ENCODE results near the gene ZDHHC9. TPM values are rescaled to one million over a fixed set of nuclear protein-coding genes. Genes with fewer than 3 reads are reported as not detected.

Gene ZDHHC9
- total RNA-seq, 4 donors from 2014 or later = 23.4 to 61.0 (median 31.7) TPM

DNA sequence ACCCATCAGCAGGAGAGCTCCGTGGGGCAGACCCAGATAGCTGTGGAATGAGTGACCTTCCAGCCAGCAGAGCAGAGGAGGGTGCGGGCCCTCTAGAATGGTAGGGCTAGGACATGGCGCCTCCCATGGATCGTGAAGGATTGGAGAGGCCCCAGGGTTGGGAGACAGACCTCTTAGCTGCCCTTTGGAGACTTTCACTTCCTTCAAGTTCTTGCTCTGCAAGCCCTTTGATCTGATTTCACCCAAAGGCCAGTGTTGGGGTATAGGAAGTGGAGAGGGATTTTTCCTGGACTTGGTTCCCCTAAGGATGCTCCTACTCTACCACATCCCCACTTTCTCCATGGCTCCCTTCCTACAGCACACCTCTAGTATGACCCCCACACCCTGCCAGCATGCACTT, 61.0 kb downstream of the ZDHHC9 start:
- TF ChIP-seq, protein P1, sequence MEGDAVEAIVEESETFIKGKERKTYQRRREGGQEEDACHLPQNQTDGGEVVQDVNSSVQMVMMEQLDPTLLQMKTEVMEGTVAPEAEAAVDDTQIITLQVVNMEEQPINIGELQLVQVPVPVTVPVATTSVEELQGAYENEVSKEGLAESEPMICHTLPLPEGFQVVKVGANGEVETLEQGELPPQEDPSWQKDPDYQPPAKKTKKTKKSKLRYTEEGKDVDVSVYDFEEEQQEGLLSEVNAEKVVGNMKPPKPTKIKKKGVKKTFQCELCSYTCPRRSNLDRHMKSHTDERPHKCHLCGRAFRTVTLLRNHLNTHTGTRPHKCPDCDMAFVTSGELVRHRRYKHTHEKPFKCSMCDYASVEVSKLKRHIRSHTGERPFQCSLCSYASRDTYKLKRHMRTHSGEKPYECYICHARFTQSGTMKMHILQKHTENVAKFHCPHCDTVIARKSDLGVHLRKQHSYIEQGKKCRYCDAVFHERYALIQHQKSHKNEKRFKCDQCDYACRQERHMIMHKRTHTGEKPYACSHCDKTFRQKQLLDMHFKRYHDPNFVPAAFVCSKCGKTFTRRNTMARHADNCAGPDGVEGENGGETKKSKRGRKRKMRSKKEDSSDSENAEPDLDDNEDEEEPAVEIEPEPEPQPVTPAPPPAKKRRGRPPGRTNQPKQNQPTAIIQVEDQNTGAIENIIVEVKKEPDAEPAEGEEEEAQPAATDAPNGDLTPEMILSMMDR (IDR thresholded peaks at IDR 0.05; ENCODE audit: low read depth) = no peak

GRCh38 chrX:129781680-129782495, 61.8 kb downstream of the ZDHHC9 start:
- TF ChIP-seq, protein P1 (IDR thresholded peaks at IDR 0.05; ENCODE audit: low read depth) = no peak

DNA sequence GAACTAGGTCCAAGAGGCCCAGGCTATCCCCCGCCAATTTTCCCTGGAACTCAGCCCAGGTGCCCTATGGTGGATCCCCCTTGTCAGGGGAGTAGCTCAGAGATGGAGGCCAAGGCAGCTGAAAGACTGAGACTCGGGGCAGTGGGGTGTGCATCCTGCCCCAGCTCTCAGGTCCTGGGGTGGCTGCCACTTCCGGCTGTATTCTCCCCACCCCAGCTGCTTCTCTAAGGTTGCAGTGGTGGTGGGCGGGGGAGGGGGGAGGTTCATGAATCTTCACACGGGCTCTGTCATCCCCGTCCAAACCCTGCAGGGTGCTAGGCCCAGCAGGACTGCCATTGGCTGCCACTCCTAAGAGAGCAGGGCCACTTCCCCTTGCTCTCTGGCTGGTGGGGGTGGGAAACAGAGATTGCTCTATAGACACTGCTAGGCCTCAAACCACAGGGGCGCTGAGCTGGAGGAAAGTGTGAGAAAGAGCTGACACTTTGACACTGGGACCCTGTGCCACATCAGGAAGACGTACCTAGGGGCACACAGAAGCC, 62.5 kb downstream of the ZDHHC9 start:
- TF ChIP-seq, protein P1 (IDR thresholded peaks at IDR 0.05; ENCODE audit: low read depth) = no peak

DNA sequence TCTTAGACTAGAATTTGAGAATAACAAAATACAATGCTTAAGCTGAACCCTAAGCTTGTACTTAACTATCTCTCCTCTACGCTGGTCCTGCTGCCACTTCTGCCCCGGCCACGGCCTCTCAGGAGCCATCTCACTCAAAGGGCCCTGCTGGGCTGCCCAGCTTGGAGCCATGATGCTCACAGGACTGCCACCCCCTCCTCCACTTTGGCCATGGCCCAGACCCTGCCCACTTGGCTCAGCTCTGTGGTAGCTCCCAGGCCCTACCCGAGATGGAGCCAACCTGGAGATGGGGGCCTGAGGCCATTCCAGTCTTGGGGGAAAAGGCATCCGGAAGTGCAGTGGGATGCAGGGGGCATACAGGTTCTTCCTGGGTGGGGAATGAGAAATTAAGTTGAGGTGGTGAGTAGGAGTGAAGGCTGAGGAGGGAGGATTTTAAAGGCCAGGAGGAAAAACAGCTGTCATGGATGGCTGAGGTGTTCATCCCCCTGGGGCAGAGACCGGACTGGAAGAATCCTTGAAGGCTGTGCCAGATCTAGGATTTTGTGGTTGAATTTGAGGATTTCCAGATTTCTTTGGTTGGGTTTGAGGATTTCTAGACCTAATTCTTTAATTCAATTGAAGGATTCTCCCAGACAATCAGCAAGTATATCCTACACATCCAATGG, 63.1 kb downstream of the ZDHHC9 start:
- TF ChIP-seq, protein P1 (IDR thresholded peaks at IDR 0.05; ENCODE audit: low read depth) = no peak

- TF ChIP-seq, protein P1 (IDR thresholded peaks at IDR 0.05; ENCODE audit: low read depth) = no peak
Observed at GRCh38 chrX:129779747-129780146, 63.9 kb downstream of the ZDHHC9 start, which contains the start of gene SASH3. SASH3 (plus strand) TSS chrX:129779949; CDS start chrX:129780098, 149 bp downstream.

DNA sequence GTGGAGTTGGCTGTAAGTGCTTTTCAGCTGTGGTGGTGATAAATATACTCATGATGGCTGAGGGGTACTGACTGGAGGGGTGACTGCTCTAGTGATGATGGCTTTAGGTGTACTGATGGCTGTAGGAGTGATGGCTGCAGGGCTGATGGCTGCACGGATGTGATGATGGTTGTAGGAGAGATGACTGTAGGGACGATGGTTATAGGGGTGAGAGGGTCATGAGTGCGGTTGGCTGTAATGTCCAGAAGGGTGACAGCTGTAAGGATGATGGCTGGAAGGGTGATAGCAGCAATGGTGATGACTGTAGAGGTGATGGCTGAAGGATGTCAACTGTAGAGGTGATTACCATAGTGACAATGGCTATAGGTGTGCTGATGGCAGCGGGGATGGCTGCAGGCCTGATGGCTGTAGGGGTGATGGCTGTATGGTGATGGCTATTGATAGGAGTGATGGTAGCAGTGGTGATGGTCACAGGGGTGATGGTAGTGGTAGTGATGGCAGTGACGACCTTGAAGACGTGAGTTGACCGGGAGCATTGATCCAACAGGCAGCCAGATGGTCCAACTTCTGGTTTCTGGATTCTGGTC, 64.5 kb downstream of the ZDHHC9 start:
- TF ChIP-seq, protein P1 (IDR thresholded peaks at IDR 0.05; ENCODE audit: low read depth) = no peak
